B cell (primary cell): Measurements from ENCODE around the gene KLF5. TPM values are rescaled to one million over a fixed set of nuclear protein-coding genes. Genes with fewer than 3 reads are reported as not detected.
A peak's percentile ranks its signal among the peaks of the same experiment; 100 is the strongest.

Experiments
- ATAC-seq: fragments of 200-7000 bp; cut with Tn5 transposase; one replicate; pipeline ENCODE4 v1.10.0; 2021; ENCODE audit warnings: low read depth, mild to moderate bottlenecking, moderate number of reproducible peaks, moderate library complexity
- CTCF ChIA-PET: fragments of 350-600 bp; sonication (Branson Sonifier 250); formaldehyde crosslinking; loops from one replicate; lab custom pipeline; 2021; ENCODE audit warnings: antibody characterized with exemption, inconsistent platforms; lab: Charles Lee
- POLR2A ChIA-PET: fragments of 350-600 bp; sonication (Branson Sonifier 250); formaldehyde crosslinking; loops from one replicate; lab custom pipeline; 2021; ENCODE audit warnings: antibody characterized with exemption; lab: Charles Lee
- DNase-seq: peaks from one replicate; pipeline ENCODE4 v3.0.0; 2013
- H2AFZ ChIP-seq: 2 replicates; pipeline ENCODE4 v1.6.1; 2012; ENCODE audit warnings: mild to moderate bottlenecking, low read depth, low read length; ENCODE audit not compliant: insufficient read depth, poor library complexity, severe bottlenecking
- H3K27ac ChIP-seq, 2 donors: 1 replicate in 1 of 2; 2 replicates in 1 of 2; pipeline ENCODE4 v1.5.1; 2012 to 2013; ENCODE audit warnings: low read length in 2 of 2, mild to moderate bottlenecking in 2 of 2, moderate library complexity in 1 of 2
- H3K27me3 ChIP-seq, 4 experiments: fragments of 200-600 bp in 1 of 4; sonication (generic) in 1 of 4; replicated peaks in 1 of 4; 1 replicate in 2 of 4; 2 replicates in 2 of 4; pipeline versions ENCODE4 v1.6.1 to v1.7.0; 2013 to 2016; ENCODE audit warnings: low read length in 3 of 4, mild to moderate bottlenecking in 2 of 4, mixed read lengths in 1 of 4, moderate library complexity in 1 of 4; ENCODE audit not compliant: insufficient read depth in 4 of 4, control insufficient read depth in 3 of 4; ENCODE audit errors: control extremely low read depth in 1 of 4
- H3K36me3 ChIP-seq, 2 experiments: replicated peaks in 1 of 2; 1 replicate in 1 of 2; 2 replicates in 1 of 2; pipeline versions ENCODE4 v1.6.1 to v1.7.1; 2013; ENCODE audit warnings: low read length in 1 of 2; ENCODE audit not compliant: insufficient read depth in 2 of 2, control insufficient read depth in 1 of 2; ENCODE audit errors: control extremely low read depth in 1 of 2, extremely low read depth in 1 of 2
- H3K4me1 ChIP-seq, 2 donors: fragments of 200-600 bp in 1 of 2; sonication (generic) in 1 of 2; 1 replicate in 1 of 2; 2 replicates in 1 of 2; pipeline versions ENCODE4 v1.5.1 to v1.6.1; 2013 to 2017; ENCODE audit warnings: low read length in 2 of 2; ENCODE audit not compliant: control insufficient read depth in 2 of 2, insufficient read depth in 2 of 2
- H3K4me2 ChIP-seq: replicated peaks from 2 replicates; pipeline ENCODE3; 2012; ENCODE audit warnings: mild to moderate bottlenecking, low read depth, low read length; ENCODE audit not compliant: poor library complexity, severe bottlenecking
- H3K4me3 ChIP-seq, 5 experiments: fragments of 200-600 bp in 1 of 5; sonication (generic) in 1 of 5; 1 replicate in 3 of 5; 2 replicates in 2 of 5; pipeline versions ENCODE4 v1.5.1 to v1.7.0; 2011 to 2016; ENCODE audit warnings: low read length in 4 of 5, mild to moderate bottlenecking in 4 of 5, low read depth in 2 of 5, control low read depth in 1 of 5, moderate library complexity in 1 of 5; ENCODE audit not compliant: insufficient read depth in 1 of 5; ENCODE audit errors: control extremely low read depth in 1 of 5, extremely low read depth in 1 of 5
- H3K79me2 ChIP-seq: fragments of 200-600 bp; sonication (generic); one replicate; pipeline ENCODE4 v1.6.0; 2016; ENCODE audit warnings: low read length; ENCODE audit not compliant: control insufficient read depth, insufficient read depth
- H3K9ac ChIP-seq: fragments of 200-600 bp; sonication (generic); 2 replicates; pipeline ENCODE4 v1.6.1; 2017; ENCODE audit warnings: mild to moderate bottlenecking, low read length, moderate library complexity
- H3K9me3 ChIP-seq, 3 donors: one replicate each; pipeline versions ENCODE4 v1.6.1 to v1.7.1; 2013; ENCODE audit warnings: low read length in 2 of 3; ENCODE audit not compliant: control insufficient read depth in 2 of 3, insufficient read depth in 1 of 3; ENCODE audit errors: control extremely low read depth in 1 of 3
- H4K20me1 ChIP-seq: 2 replicates; pipeline ENCODE4 v1.6.0; 2012; ENCODE audit warnings: mild to moderate bottlenecking, low read length; ENCODE audit not compliant: insufficient read depth, control insufficient read depth, poor library complexity, severe bottlenecking
- H3K27ac Mint-ChIP-seq: one replicate; pipeline ENCODE4 v1.8.0; 2021; ENCODE audit warnings: mixed read lengths
- H3K27me3 Mint-ChIP-seq: one replicate; pipeline ENCODE4 v1.8.0; 2021; ENCODE audit warnings: mixed read lengths
- H3K4me1 Mint-ChIP-seq: one replicate; pipeline ENCODE4 v1.8.0; 2021; ENCODE audit warnings: mixed read lengths
- H3K4me3 Mint-ChIP-seq: one replicate; pipeline ENCODE4 v1.8.0; 2021; ENCODE audit warnings: mixed read lengths
- H3K9me3 Mint-ChIP-seq: one replicate; pipeline ENCODE4 v1.8.0; 2022; ENCODE audit warnings: mixed read lengths; ENCODE audit not compliant: insufficient read depth
- EZH2 ChIP-seq: IDR thresholded peaks from 2 replicates; pipeline ENCODE4 v1.6.1; 2012; ENCODE audit warnings: borderline replicate concordance, low read depth, mild to moderate bottlenecking, moderate library complexity, low read length; ENCODE audit not compliant: insufficient read depth, poor library complexity, severe bottlenecking
- WGBS: methylation state at CpG from one replicate; pipeline ENCODE4 v1.1.5; 2013; ENCODE audit warnings: missing lambda C conversion rate; ENCODE audit not compliant: insufficient coverage; 5-methylcytosine and 5-hydroxymethylcytosine counted together
- intact Hi-C: fragments of 100-400 bp; cut with micrococcal nuclease; formaldehyde crosslinking; loops from one replicate; pipeline ENCODE4 v1.10.0; 2022
- polyA plus RNA-seq: library from polyadenylated mRNA; depleted of rRNA; stranded (reverse); fragments of >200 nt; gene quantifications from 2 replicates; pipeline ENCODE4 v1.2.3, GENCODE V29; 2012
- total RNA-seq, 2 donors: library from RNA; stranded (reverse); fragments of 120-200 nt in 1 of 2; gene quantifications; 1 replicate in 1 of 2; 2 replicates in 1 of 2; pipeline versions ENCODE4 v1.2.3 to v1.2.4, GENCODE V29; 2013 to 2022
- TF ChIP-seq, protein P1 (sequence below): fragments of 200-600 bp; IDR thresholded peaks from one replicate; pipeline ENCODE4 v1.8.0; 2022; ENCODE audit warnings: antibody characterized with exemption, mild to moderate bottlenecking

Gene KLF5
- total and polyA plus RNA-seq, 2 donors (not counting 1 experiment from before 2014, with no cell fraction given) = 0.94 to 1.5 TPM

DNA sequence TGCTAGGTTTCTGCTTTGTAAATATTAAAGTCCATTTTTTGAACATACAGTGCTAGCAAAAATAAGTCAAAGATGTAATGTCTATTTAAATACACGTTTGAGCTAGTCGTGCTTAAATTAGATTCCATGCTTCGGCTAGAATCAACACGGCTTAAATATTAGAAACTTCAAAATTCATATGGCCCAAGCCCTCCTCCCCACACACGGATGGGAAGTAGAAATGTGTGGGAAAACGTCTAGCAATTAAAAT is 816 bp upstream of the KLF5 start:
- Histone ChIP-seq H3K9ac (no peak overlapping the region), H2AFZ (no peak overlapping the region), H4K20me1 (no peaks in the 10 kb centered on the region), H3K4me1 (peaks cover 15 to 18% of the 10 kb centered on the region in 2 donors), H3K36me3 (no peaks in the 10 kb centered on the region), H3K27ac (no peak overlapping the region), H3K79me2 (no peaks in the 10 kb centered on the region), H3K4me2 (peak overlapping the region; percentile 79), H3K4me3 (peak overlapping the region in 1 of 5 experiments; percentile 74), H3K27me3 (peaks cover 3 to 35% (median 30%) of the 10 kb centered on the region in 4 experiments), H3K9me3 (no peaks in the 10 kb centered on the region)
- Mint-ChIP-seq H3K4me1 (peaks cover 24% of the 10 kb centered on the region), H3K27me3 (peaks cover 49% of the 10 kb centered on the region), H3K27ac (no peak overlapping the region), H3K4me3 (peak overlapping the region; percentile 96), H3K9me3 (no peaks in the 10 kb centered on the region)
- intact Hi-C loops = loop anchor here (1.0 to 5.0 kb wide), 2 partner anchors 331 to 1229 kb away; partner anchors contain the start of genes BORA and MZT1
- ChIA-PET CTCF (interaction anchor here (0.6 to 2.0 kb wide), 3 partner anchors 11 to 253 kb away, joined by 3 to 5 read pairs (median 4); no protein-coding TSS in a partner anchor), POLR2A (no interaction called here)
- DNase-seq (no peak), ATAC-seq (no peak)
- no CpG with 5 or more reads among the region's 6 CpGs for WGBS
- TF ChIP-seq, protein P1, sequence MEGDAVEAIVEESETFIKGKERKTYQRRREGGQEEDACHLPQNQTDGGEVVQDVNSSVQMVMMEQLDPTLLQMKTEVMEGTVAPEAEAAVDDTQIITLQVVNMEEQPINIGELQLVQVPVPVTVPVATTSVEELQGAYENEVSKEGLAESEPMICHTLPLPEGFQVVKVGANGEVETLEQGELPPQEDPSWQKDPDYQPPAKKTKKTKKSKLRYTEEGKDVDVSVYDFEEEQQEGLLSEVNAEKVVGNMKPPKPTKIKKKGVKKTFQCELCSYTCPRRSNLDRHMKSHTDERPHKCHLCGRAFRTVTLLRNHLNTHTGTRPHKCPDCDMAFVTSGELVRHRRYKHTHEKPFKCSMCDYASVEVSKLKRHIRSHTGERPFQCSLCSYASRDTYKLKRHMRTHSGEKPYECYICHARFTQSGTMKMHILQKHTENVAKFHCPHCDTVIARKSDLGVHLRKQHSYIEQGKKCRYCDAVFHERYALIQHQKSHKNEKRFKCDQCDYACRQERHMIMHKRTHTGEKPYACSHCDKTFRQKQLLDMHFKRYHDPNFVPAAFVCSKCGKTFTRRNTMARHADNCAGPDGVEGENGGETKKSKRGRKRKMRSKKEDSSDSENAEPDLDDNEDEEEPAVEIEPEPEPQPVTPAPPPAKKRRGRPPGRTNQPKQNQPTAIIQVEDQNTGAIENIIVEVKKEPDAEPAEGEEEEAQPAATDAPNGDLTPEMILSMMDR = no peak
- TF ChIP-seq EZH2 = no peak

DNA sequence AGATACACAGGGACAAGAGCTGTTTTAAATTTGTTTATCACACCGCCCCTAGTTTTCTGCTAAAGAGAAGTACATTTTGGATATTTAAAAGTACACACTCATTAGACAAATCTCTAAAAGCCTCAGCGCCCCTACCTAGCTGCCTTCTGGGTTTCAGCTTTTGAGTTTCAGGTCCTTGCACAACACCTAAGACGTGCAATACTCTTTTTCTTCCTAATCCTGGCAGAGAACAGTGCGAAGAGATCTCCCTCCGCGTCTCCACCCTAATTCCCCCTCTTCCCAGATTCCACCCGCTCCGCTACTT is 421 bp upstream of the KLF5 start:
- intact Hi-C loops = loop anchor here (1.0 to 5.0 kb wide), 2 partner anchors 331 to 1229 kb away; partner anchors contain the start of genes BORA and MZT1
- H3K27ac Mint-ChIP-seq = peak overlapping the region; percentile 87
- POLR2A ChIA-PET = no interaction called here
- H4K20me1 ChIP-seq = no peaks in the 10 kb centered on the region
- peaks cover 3 to 35% (median 30%) of the 10 kb centered on the region in 4 experiments for H3K27me3 ChIP-seq
- peaks cover 46% of the 10 kb centered on the region for H3K27me3 Mint-ChIP-seq
- DNase-seq = no peak
- no peaks in the 10 kb centered on the region for H3K79me2 ChIP-seq
- no peaks in the 10 kb centered on the region for H3K9me3 ChIP-seq
- H3K9me3 Mint-ChIP-seq = no peaks in the 10 kb centered on the region
- peak overlapping the region; percentile 50 to 74 (median 59) for H3K4me3 ChIP-seq
- H3K4me2 ChIP-seq = peak overlapping the region; percentile 79
- ATAC-seq = peak; percentile 1
- H2AFZ ChIP-seq = peak overlapping the region; percentile 80
- H3K4me3 Mint-ChIP-seq = peak overlapping the region; percentile 96
- H3K4me1 Mint-ChIP-seq = peaks cover 24% of the 10 kb centered on the region
- no peak overlapping the region for H3K27ac ChIP-seq
- no peaks in the 10 kb centered on the region for H3K36me3 ChIP-seq
- CTCF ChIA-PET = interaction anchor here (0.6 to 2.0 kb wide), 3 partner anchors 12 to 253 kb away, joined by 3 to 5 read pairs (median 4); no protein-coding TSS in a partner anchor
- 1% methylated on average over 7 of the region's 8 CpGs for WGBS
- peak overlapping the region; percentile 61 for H3K9ac ChIP-seq
- H3K4me1 ChIP-seq = peaks cover 15 to 18% of the 10 kb centered on the region in 2 donors
- TF ChIP-seq, protein P1 = no peak
- no peak for TF ChIP-seq EZH2
